Activated T-cell treated with anti-CD3 and anti-CD28 coated beads for 48 hours (primary cell): Measurements from ENCODE around the gene LRP1B.

Experiments used
- DNase-seq: peaks from one replicate; pipeline ENCODE4 v3.0.0-alpha.2; 2020; ENCODE audit warnings: low read depth

The LRP1B gene

DNA sequence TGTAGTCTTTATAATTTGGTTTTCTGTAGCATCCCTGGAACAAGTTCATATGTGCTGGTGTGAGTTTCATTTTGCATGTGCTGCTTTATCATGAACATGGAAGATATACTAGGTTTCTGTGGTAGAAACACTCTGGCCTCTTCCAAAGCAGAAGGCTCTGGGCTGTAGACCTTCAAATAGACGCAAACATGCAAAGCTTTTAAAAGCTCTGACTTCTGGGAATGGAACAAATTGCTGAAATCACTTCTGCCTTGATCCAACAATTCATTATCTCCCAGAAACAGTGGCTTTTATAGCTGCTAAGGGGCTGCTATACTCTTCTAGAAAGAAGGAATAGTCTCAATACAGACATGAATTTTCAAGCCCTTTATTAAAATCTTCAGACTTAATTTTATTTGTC, 382.2 kb downstream of the LRP1B start:
- DNase-seq = no peak

- DNase-seq = no peak
Observed at GRCh38 chr2:141741652-141742051, 389.2 kb downstream of the LRP1B start.

- DNase-seq = no peak
Observed at GRCh38 chr2:141737492-141738255, 393.1 kb downstream of the LRP1B start.

- no peak for DNase-seq
Observed at GRCh38 chr2:141736466-141736865, 394.4 kb downstream of the LRP1B start.

DNA sequence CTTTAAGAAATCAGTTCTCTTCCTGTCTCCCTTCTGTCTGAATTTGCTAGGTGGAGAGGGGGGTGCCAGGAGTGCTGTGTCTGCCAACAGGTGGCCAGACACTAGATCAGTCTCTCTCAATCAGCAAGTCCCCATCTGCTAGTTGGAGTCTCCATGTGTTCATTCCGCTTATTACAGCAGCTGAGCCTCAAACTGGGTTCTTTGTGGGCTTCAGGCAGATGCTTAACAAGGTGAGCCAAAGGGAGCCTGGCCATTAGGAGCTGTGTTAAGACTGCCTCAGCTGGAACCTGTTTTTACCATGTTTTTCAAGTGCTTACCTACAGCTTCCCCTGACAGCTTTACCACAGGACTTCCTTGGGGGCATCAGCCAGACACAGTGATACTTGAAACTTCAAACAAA, 401.9 kb downstream of the LRP1B start:
- no peak for DNase-seq

DNA sequence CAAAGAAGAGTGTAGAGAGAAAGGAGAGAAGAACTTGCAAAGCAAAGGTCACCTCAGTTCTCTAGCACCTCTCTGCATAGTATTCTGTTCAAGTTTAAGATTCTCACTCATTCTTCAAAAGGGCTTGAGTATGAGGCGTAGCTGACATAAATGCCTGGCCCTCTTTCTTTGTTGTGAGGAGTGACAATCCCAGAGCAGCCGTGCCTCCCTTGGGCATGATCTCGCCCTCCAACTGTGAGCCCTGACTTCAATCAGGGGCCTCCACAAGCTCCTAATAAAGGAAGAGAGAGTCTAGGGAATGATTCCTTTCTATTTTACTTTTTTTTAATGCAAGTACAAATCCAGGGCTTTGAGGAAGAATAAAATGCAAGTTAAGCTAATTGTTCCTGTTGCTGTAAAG, 402.7 kb downstream of the LRP1B start:
- DNase-seq = no peak

GRCh38 chr2:141724426-141724825, 406.4 kb downstream of the LRP1B start:
- no peak for DNase-seq

GRCh38 chr2:141723814-141724213, 407.0 kb downstream of the LRP1B start:
- no peak for DNase-seq

GRCh38 chr2:141720476-141720875, 410.3 kb downstream of the LRP1B start:
- DNase-seq = no peak

GRCh38 chr2:141714496-141714895, 416.3 kb downstream of the LRP1B start:
- no peak for DNase-seq

- no peak for DNase-seq
Observed at GRCh38 chr2:141711627-141712026, 419.2 kb downstream of the LRP1B start.

- no peak for DNase-seq
Observed at GRCh38 chr2:141710589-141711239, 420.1 kb downstream of the LRP1B start.

GRCh38 chr2:141709756-141710155, 421.1 kb downstream of the LRP1B start:
- DNase-seq = no peak

DNA sequence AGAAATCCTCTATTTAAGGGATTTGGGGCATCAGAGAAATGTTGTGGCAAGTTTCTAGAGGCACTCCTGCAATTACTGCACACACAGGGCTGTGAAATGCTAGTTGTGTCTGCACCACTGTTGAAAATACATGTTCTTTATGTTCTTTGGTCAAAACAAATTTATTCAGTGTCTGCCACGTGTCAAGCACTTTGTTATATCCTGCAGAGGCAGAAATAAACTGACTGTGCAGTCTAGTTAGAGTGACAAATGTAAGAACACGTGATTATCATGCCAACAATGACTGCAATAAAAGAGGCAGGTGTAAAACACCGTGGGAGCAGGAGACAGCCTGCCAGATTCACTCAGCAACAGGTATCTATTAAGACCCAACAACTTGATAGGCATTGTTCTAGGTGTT, 423.3 kb downstream of the LRP1B start:
- DNase-seq = no peak

DNA sequence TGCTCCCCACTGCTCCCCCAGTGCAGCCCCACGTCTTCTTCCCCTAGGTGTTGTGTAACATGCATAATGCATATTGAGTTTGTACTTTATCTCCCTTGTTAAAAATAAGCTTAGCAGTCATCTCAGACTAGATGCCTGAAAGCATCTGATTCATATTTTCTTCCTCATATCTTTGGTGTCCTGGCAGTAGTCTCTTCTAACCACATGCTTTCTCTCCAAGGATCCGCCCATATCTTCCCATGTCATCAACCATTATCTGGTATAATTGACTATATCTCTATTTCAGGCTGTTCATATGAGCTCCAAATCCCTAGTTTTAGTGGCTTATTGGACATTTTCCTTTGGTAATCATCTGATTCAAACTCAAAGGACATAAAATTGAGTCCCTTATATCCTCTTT, 426.3 kb downstream of the LRP1B start:
- DNase-seq = no peak

- DNase-seq = no peak
Observed at GRCh38 chr2:141703501-141703900, 427.3 kb downstream of the LRP1B start.

GRCh38 chr2:141701618-141702017, 429.2 kb downstream of the LRP1B start:
- DNase-seq = no peak

DNA sequence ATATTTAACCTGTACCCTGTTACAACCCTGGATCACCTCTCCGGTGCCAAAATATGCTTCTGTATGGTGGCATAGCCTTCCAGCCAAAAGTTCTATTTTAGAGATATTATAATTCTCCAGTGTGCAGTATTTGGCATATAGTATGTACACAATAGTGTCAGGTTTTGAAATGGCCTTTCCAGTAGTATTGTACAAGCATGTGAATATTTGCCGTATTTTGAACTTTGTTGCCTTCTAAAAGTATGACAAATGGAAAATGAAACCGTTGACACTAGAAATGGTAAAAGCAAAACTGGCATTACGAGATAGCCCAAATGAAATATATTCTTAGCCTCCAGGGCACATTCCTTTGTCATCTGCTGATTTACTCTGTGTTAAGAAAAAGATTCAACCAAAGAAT, 431.2 kb downstream of the LRP1B start:
- no peak for DNase-seq

DNA sequence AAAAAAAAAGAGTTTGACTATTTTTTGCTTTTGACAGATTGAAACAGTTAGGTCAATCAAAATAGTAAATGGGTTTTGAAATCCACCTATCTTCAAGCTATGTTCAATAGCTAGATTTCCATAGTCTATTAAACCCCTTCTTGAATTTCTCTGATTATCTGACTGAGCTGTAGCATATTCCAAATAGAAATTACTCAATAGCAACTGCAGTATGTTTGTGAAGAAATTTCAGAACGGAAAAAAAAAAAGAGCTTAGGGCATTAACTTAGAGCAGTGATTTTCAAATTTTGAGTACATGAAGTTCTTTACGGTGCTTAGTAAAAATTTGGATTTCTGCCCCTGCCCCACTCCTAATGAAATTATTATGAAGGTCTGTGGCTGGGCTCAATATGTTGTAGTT, 432.3 kb downstream of the LRP1B start:
- no peak for DNase-seq

- no peak for DNase-seq
Observed at GRCh38 chr2:141697035-141697434, 433.8 kb downstream of the LRP1B start.

DNA sequence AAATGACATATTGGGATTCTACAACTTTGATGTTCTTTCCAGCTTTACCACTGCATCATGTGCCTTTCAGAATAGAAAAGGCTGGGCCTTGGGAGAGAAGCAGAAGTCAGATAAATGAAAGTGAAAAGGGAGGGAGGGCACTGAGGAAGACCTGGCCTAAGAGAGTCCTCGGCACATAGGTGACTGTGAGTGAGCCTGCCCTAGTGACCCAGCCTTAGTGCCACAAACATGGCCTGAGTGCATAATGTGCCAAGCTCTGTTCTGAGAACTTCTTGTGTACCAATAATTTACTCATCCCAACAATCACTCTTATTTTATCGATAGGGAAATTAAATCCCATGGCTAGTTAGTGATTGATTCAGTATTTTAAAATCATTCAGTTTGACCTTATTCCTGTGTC, 436.6 kb downstream of the LRP1B start:
- DNase-seq = no peak

- DNase-seq = no peak
Observed at GRCh38 chr2:141692829-141693228, 438.0 kb downstream of the LRP1B start.

GRCh38 chr2:141676139-141676538, 454.7 kb downstream of the LRP1B start:
- no peak for DNase-seq

DNA sequence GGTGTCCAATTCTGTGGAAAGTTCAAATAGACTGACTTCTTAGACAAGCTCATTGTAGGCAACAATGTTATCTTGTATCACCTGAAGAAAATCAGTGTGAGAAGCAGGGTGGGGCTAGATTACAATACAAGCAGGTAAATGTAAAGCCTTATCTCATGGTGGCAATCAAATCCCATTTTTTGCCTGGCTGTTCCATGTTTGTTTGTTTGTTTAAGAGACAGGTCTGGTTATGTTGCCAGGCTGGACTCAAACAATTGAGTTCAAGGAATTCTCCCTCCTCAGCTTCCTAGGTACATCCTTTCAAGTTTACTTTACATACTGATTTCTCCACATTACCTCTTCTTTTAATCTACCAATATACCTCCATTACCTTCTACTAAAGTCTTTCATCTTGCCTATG, 464.6 kb downstream of the LRP1B start:
- no peak for DNase-seq
